ENCODE measurements around the gene SP5.
A peak's percentile ranks its signal among the peaks of the same experiment; 100 is the strongest.
"Not testable (repeated sequence)": the region's sequence is repeated elsewhere in the genome, so short reads cannot be mapped to it uniquely, and the experiment has no call there.

Gene SP5

GRCh38 chr2:170711774-170712652 is 3.1 kb upstream of the SP5 start:
- no peak for DNase-seq

DNA sequence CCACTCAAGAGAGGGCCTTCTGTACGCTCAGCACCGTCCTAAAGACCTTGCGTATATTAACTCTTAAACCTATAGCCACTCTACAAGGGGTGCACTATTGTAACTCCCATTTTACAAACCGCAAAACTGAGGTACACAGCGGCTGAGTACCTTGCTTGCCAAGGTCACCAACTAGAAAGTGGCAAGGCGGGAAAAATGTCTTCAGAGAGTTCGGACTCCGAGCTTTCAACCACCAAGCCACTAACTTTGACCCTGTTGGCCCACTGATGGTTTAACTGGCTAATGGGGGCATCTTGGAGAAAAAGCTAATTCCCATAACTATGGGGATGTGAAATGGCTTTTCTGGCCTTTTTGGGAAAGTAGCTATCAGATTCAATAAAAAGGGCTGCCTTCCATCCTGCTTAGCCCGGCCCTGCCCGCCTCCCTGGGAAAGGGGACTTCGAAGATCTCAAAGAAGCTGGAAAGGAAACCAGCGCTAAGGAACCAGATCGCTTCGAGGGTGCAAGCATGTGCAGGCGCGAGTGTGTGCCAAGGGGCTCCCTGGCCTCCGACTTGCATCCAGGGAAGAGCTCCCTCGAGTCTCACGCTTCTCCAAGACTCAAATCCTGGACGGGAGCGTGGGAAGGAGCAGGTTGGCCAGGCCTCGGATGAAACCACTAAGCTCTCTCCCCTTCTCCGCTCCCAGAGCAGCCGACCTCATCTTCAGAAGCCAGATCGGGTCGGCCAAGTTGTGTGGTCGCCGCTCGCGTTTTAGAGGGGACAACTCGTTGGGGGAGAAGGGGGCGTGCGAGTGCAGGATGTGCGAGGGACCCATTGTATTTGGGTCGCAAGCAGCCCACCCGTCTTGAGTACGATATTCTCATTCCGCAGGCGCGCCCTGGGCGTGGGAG is 2.2 kb upstream of the SP5 start:
- no peak for DNase-seq

DNA sequence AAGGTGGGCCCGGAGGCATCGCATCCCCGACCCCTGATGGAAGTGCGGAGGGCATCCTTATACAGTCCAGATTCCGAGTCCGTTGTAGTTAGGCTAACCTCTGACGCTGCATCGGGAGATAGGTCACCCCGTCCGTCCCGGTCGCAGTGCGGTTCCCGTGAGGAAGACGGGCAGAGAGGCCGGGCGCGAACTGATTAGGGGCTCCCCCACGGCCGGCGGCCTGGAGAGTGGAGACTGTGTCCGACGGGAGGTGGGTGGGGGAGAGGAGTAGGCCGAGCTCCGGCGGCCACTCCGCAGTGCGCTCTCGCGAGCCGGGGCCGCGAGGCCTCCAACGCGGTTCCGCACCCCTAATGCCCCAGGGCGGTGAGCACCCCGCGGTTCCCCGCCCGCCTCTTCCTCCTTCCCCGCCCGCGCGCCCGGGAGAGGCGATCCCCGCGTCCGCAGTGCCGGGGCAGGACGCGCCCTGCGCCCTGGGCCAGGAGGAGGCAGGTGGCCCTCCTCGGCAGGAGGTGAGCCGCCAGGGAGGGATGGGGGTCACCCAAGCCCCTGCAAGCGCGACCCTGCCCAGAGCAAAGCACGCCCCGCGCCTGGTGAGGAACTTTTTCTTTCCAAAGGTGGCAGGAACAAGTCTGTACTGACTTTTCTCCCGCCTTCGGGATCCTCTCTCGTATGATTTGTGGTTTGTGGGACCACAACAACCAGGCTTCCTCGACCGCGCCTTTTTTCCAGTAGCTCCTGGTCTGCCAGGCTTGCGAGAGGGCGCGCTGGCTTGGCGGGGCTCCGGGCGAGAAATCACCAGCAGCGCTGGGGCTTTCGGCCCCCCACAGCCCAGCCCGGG is 1.4 kb upstream of the SP5 start:
- DNase-seq, result no peak

DNA sequence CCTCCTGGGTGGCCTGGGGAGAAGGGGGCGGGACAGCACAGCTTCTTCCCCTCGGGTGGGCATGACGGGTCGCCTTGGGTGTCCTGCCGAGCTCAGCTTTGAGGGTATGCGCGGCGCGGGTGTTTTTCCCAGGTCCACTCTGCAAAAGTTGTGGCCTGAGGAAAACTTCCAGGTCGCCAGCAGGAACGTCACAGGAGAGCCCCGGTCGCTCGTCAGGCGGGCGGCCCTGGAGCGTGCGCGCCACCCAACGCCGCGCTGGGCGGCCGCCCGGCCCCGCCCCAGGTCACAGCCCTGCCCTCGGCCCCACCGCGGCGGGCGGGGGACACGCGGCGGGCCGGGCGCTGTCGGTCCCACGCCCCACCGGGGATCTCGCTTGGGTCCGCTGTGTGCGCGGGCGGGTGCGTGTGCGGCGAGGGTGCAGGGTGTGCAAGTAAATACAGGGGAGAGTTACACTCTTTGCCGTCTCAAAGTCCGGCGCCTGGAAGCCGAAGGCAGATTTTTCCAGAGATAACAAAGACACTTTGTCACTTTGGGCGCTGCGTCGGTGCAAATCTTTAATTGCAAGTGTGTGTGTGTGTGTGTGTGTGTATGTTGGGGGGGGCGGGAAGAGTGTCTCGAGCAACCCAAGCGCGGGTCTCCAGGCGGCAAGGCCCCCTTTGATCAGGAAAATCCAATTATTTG is 616 bp upstream of the SP5 start:
- peak; percentile 4 for DNase-seq

- DNase-seq, result no peak
Observed at GRCh38 chr2:170715932-170716777, 1.0 kb downstream of the SP5 start.

DNA sequence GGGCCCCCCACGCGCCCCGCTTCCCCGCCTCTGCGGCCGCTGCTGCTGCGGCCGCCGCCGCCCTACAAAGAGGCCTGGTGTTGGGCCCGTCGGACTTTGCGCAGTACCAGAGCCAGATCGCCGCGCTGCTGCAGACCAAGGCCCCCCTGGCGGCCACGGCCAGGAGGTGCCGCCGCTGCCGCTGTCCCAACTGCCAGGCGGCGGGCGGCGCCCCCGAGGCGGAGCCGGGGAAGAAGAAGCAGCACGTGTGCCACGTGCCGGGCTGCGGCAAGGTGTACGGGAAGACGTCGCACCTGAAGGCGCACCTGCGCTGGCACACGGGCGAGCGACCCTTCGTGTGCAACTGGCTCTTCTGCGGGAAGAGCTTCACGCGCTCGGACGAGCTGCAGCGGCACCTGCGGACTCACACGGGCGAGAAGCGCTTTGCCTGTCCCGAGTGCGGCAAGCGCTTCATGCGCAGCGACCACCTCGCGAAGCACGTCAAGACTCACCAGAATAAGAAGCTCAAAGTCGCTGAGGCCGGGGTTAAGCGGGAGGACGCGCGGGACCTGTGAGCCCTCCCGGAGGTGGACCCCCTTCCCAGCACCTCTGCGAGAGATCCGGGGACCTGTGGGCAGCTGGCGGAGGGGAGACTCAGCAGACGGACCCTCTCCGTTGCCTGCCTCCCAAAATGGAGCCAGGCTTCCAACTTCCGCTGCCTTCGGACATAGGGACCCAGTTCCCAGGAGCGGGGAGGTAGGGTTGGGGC is 1.9 kb downstream of the SP5 start:
- DNase-seq, result peak; percentile 53

GRCh38 chr2:170717599-170717963 is 2.4 kb downstream of the SP5 start:
- no peak for DNase-seq

GRCh38 chr2:170717991-170718589 is 3.0 kb downstream of the SP5 start:
- no peak for DNase-seq

- no peak for DNase-seq
Observed at GRCh38 chr2:170719810-170720209, 4.7 kb downstream of the SP5 start.

DNA sequence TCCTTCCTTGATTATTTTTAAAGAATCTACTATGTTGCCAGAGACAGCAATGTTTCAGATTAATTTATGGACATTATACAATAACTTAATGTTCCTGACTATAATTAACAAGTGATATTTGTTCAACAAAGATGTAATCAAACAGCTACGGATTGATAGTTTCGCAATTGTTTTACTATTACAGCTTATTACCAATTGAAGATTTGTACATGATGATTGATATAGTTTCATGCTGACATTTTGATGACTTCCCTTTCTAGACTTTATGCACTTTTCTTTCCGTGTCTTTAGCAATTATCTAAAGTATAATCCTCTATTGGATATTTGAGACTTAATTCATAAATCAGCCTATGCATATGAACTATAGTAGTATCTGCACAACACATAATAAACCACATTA is 6.5 kb downstream of the SP5 start:
- DNase-seq, result no peak

DNA sequence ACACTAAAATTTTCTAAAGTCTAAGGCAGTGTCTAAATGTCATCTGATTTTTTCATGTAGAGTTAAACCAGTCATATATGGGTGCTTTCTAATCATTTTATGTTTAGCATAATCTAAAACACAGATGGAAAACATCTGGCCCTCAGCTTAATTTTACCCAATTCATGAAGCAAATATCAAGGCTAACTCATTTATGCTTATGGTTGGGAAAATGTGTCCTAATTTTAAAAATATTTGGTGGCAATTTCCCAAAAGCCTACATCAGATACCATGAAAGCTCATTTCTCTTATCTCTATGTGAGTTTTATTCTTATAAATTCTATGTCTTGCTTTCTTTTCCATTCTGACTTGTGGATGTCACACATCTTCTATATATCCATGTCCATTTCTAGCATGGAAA is 7.2 kb downstream of the SP5 start:
- no peak for DNase-seq

DNA sequence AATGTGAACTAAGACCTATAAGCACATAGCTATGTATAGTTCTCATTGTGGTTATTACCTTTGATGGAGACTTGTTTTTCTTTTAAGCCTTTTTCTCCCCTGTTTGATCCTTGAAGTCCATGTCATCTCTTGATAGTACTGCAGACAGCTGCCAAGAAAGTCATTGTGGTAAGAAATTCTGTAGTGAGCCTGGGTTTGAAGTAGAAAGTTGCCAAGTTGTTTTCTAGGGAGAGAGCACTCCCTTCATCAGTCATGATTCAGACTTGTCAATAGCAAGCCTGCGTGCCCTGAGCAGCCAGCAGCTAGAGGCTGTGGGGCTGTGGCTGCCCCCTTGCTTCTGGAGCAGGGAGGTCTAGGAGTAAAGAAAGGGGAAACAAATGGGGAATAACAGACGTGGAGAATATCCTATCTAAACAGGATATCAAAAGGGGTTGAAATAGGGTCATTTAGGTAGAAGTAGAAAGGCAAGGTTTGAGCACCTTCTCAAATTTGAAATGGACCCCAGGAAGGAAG is 8.4 kb downstream of the SP5 start:
- DNase-seq, result no peak

DNA sequence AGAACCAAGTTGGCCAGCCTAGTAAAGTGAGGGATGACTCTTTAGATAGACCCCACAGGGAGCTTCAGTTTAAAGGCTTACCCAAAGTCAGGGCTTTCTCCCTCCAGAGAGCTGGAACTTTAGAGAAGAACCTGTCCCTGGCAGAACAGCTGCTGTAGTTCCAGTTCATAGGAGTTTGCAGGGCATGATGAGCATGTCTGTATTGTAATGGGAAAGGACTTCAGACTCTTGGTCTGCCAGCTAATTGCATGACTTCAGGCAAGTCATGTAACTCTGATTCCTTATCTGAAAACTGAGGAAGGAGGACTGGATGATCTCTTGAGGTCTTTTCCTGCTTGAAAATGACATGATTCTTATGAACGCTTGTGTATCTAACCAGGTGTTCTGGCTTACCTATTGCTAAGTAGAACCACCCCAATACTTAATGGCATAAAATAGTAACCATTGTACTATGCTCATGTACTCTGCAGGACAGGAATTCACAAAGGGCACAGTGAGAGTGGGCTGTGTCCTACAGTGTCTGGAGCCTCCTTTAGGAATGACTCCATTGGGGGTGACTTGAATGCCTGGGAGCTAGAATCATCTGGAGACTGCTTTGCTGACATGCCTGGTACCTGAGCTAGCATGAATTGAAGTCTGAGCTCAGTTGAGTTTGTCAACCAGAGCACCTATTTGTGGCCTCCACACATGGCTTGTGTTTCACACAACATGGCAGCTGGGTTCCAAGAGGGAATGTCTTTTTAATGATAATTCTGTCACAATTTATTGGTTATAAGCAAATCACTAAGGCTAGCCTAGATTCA is 18.9 kb downstream of the SP5 start:
- DNase-seq, result no peak

DNA sequence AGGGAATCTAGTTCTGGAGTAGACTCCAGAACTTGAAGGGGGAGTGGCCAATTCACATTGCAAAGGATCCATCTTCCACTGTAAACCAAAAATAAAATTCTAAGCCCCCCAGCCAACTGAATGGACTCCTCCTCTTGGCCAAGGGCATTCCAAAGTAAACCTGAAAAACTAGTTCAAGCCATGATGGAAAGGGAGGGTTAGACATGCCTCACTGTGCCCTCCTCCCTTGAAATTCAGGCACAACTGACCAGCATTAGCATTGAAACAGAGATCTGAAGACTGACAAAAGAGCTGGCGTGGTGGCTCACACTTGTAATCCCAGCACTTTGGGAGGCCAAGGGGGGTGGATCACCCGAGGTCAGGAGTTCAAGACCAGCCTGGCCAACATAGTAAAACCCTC is 19.5 kb downstream of the SP5 start:
- not testable (repeated sequence) for DNase-seq

- DNase-seq, result peak; percentile 73
Observed at GRCh38 chr2:170736628-170737027, 21.5 kb downstream of the SP5 start.

GRCh38 chr2:170737406-170737805 is 22.3 kb downstream of the SP5 start:
- no peak for DNase-seq

- DNase-seq, result no peak
Observed at GRCh38 chr2:170737821-170738220, 22.7 kb downstream of the SP5 start.

DNA sequence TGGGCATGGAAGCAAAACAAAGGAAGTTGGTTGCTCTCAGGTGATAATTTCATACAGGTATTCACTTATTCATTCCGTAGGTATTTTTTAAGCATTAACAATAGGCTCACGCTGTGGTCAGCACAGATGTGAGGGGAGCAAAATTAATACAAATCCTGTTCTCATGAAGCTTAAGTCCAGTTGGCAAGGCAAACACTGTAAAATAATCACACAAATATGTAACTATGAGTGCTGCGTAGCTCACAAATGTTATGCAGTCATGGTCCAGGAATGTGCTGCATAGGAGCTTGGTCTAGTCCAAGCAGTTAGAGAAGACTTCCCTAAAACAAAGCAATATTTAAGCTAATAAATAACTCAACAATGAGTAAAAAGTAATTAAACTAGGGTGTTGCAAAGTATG is 23.9 kb downstream of the SP5 start:
- no peak for DNase-seq

DNA sequence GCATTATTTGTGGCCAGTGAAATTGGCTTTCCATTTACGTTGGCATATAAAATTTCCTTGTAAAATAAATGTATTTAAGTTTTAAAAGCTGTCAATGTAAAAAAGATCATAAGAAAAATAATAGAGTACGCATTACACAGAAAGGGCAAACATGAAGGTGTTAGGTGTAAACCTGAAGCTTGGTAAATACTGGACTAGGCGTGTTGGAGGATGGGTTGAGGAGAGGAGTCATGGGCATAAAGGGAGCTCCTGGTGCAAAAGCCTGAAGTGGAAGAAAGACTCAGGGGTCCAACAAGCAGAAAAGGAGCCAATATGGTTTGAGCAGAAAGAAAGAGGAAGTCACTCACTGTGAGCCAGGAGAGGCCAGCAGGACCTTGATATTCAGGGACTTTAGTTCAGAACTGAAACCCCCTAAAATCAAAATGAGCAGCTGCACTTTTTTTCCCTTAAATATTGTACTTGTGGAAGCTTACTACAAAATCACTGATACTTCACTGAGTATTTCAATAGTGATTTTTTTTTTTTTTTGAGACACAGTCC is 24.4 kb downstream of the SP5 start:
- DNase-seq, result no peak
